Suprapubic skin (tissue), 4 donors: ENCODE data around the gene PRSS2. TPM values are rescaled to one million over a fixed set of nuclear protein-coding genes. Genes with fewer than 3 reads are reported as not detected.

ENCODE experiments used
- DNase-seq, 2 donors: peaks; one replicate each; pipeline ENCODE4 v3.0.0-alpha.2; 2019; ENCODE audit warnings: low spot score in 2 of 2
- H3K27ac ChIP-seq: fragments of 200-600 bp; sonication (generic); one replicate; pipeline ENCODE4 v1.5.1; 2019
- H3K27me3 ChIP-seq: fragments of 200-600 bp; sonication (generic); one replicate; pipeline ENCODE4 v1.5.1; 2019
- H3K36me3 ChIP-seq: fragments of 200-600 bp; sonication (generic); one replicate; pipeline ENCODE4 v1.5.1; 2019
- H3K4me1 ChIP-seq: fragments of 200-600 bp; sonication (generic); one replicate; pipeline ENCODE4 v1.5.1; 2019
- H3K4me3 ChIP-seq: fragments of 200-600 bp; sonication (generic); one replicate; pipeline ENCODE4 v1.5.1; 2019; ENCODE audit warnings: mild to moderate bottlenecking
- H3K9me3 ChIP-seq: fragments of 200-600 bp; sonication (generic); one replicate; pipeline ENCODE4 v1.5.1; 2019
- EP300 ChIP-seq: sonication (generic); formaldehyde crosslinking; IDR thresholded peaks from one replicate; pipeline ENCODE4 v1.6.1; 2017; ENCODE audit warnings: antibody characterized with exemption
- POLR2A ChIP-seq, 2 donors: fragments of 450-650 bp; IDR thresholded peaks; one replicate each; pipeline ENCODE4 v1.6.1; 2017; ENCODE audit warnings: antibody characterized with exemption in 2 of 2, mild to moderate bottlenecking in 2 of 2, moderate library complexity in 2 of 2
- POLR2AphosphoS5 ChIP-seq, 3 donors: sonication (generic); formaldehyde crosslinking; IDR thresholded peaks; one replicate each; pipeline ENCODE4 v1.6.1; 2017; ENCODE audit warnings: antibody characterized with exemption in 3 of 3
- WGBS: methylation state at CpG from one replicate; pipeline ENCODE4 v1.1.5; 2018; 5-methylcytosine and 5-hydroxymethylcytosine counted together
- total RNA-seq, 4 donors: library from RNA; depleted of rRNA; stranded (reverse); fragments of >200 nt; gene quantifications; one replicate each; pipeline ENCODE4 v1.1.0, GENCODE V29; 2016
- TF ChIP-seq, protein P1 (sequence below), 2 donors: fragments of 200-600 bp in 1 of 2; fragments of 450-650 bp in 1 of 2; sonication (generic) in 1 of 2; IDR thresholded peaks; one replicate each; pipeline ENCODE4 v1.5.1; 2016 to 2019; ENCODE audit warnings: antibody characterized with exemption in 2 of 2, mild to moderate bottlenecking in 1 of 2, moderate library complexity in 1 of 2

PRSS2 gene
- total RNA-seq, 4 donors from 2014 or later, result not detected

DNA sequence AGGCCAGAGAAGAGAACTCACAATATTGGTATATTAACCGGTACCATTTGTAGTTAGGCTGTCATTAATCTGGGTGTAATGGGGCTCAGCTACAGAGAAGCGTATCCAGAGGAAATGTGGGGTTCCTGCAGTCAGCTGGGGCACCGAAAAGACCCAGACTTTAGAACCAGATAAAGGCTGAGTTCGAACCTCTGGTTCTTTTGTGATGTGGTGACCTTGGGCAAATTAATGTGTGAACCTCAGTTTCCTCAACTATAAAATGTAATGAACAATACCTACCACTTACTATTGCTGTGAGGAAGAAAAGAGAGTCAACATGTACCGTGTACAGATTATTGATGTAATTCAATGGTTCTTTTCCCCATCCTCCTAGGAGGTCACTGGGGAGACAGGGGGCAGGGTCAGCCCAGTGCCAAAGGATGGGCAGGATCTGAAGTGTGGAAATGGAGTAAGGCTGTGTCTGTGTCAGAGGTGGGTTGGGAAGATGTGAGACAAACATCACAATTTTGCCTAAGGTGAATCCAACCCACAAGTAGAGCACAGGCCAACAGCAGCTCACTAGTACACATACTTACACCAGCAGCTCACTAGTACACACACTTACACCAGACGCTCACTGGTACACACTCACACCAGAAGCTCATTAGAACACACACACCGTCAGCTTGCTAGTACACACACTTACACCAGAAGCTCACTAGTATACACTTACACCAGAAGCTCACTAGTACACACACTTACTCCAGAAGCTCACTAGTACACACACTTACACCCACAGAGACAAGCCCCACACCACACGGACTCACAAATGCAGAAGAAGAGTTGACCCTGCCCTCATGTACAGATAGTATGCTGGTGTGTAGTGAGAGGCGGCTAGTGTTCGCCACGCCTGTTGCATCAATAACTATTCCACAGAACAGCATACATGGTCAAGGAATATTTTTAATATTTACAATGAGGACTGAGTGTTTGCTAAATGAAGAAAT lies 28.0 kb downstream of the PRSS2 start:
- DNase-seq, result peak in 1 of 2 donors; percentile 10
- 86% methylated on average over 11 of the region's 11 CpGs for WGBS
- H3K9me3 ChIP-seq, result no peaks in the 10 kb centered on the region
- TF ChIP-seq, protein P1, sequence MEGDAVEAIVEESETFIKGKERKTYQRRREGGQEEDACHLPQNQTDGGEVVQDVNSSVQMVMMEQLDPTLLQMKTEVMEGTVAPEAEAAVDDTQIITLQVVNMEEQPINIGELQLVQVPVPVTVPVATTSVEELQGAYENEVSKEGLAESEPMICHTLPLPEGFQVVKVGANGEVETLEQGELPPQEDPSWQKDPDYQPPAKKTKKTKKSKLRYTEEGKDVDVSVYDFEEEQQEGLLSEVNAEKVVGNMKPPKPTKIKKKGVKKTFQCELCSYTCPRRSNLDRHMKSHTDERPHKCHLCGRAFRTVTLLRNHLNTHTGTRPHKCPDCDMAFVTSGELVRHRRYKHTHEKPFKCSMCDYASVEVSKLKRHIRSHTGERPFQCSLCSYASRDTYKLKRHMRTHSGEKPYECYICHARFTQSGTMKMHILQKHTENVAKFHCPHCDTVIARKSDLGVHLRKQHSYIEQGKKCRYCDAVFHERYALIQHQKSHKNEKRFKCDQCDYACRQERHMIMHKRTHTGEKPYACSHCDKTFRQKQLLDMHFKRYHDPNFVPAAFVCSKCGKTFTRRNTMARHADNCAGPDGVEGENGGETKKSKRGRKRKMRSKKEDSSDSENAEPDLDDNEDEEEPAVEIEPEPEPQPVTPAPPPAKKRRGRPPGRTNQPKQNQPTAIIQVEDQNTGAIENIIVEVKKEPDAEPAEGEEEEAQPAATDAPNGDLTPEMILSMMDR (IDR thresholded peaks at IDR 0.05), result no peak
- TF ChIP-seq POLR2AphosphoS5 (IDR thresholded peaks at IDR 0.05), result no peak
- TF ChIP-seq POLR2A (IDR thresholded peaks at IDR 0.05), result no peak
- TF ChIP-seq EP300, result no peak
- peaks cover 18% of the 10 kb centered on the region for H3K4me1 ChIP-seq
- no peak overlapping the region for H3K4me3 ChIP-seq
- no peak overlapping the region for H3K27ac ChIP-seq
- H3K36me3 ChIP-seq, result no peaks in the 10 kb centered on the region
- H3K27me3 ChIP-seq, result peaks cover 48% of the 10 kb centered on the region

DNA sequence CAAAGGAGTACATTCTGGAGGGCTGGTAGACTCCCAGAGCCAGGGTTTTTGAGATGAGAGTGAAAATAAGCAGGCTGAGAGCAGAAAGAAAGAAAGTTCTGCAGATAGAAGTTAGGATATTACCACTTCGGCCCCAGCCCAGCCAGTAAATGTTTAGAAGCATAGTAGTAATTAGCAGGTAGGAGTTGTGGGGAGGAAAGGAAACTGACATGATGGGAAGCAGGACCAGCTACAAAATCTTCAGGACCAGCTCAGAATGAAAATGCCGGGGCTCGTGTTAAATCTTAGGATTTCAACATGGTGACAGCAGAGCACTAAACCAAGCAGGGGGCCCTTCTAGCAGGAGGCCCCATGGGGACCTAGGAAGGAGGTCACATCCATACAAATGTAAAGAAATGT lies 28.7 kb downstream of the PRSS2 start:
- no peak overlapping the region for H3K4me3 ChIP-seq
- DNase-seq, result peak in 1 of 2 donors; percentile 10
- WGBS, result 76% methylated on average over 3 of the region's 3 CpGs
- no peaks in the 10 kb centered on the region for H3K36me3 ChIP-seq
- H3K9me3 ChIP-seq, result no peaks in the 10 kb centered on the region
- H3K27me3 ChIP-seq, result peaks cover 48% of the 10 kb centered on the region
- H3K27ac ChIP-seq, result no peak overlapping the region
- no peak for TF ChIP-seq POLR2A (IDR thresholded peaks at IDR 0.05)
- TF ChIP-seq EP300, result no peak
- no peak for TF ChIP-seq POLR2AphosphoS5 (IDR thresholded peaks at IDR 0.05)
- TF ChIP-seq, protein P1 (IDR thresholded peaks at IDR 0.05), result no peak
- peaks cover 18% of the 10 kb centered on the region for H3K4me1 ChIP-seq

DNA sequence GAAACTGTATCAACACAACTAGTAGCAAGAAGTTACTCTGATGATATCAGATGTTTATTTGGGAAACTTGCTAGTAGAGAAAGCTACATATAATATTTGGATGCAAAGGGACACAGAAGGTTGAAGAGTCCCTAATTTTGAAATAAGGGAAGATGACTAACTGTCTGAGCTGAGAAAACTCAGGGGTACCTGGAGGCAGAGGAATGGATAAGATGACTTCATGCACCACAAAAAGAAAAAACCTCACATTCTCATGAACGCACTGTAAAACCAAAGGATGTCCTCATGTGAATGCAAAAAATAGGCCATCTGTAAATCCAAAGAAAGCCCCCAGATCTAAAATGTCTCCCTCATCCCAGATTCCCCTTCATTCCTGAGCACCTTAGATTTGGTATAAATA lies 29.3 kb downstream of the PRSS2 start:
- TF ChIP-seq POLR2A (IDR thresholded peaks at IDR 0.05) (no peak), EP300 (no peak), POLR2AphosphoS5 (IDR thresholded peaks at IDR 0.05) (no peak)
- TF ChIP-seq, protein P1 (IDR thresholded peaks at IDR 0.05), result no peak
- H3K27me3 ChIP-seq, result peaks cover 48% of the 10 kb centered on the region
- H3K4me3 ChIP-seq, result no peak overlapping the region

DNA sequence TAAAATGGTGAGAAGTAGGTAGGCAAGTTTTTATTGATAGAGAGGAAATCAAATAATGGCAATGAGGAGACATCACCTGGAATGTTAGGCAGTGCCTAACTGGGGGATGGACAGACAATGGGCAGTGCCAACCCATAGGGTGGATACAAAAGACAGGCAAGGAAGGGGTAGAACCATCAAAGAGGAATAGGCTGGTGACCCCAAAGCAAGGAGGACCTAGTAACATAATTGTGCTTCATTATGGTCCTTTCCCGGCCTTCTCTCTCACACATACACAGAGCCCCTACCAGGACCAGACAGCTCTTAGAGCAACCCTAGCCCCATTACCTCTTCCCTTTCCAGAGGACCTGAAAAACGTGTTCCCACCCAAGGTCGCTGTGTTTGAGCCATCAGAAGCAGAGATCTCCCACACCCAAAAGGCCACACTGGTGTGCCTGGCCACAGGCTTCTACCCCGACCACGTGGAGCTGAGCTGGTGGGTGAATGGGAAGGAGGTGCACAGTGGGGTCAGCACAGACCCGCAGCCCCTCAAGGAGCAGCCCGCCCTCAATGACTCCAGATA lies 30.0 kb downstream of the PRSS2 start:
- peak in 1 of 2 donors; percentile 28 for DNase-seq
- 88% methylated on average over 7 of the region's 7 CpGs for WGBS
- TF ChIP-seq EP300, result no peak

More for the DNA sequence above, 29.3 kb downstream of the PRSS2 start:
- Histone ChIP-seq H3K36me3 (no peaks in the 10 kb centered on the region), H3K27ac (no peak overlapping the region), H3K4me1 (peaks cover 18% of the 10 kb centered on the region), H3K9me3 (no peaks in the 10 kb centered on the region)
- WGBS, result 94% methylated on average over 1 of the region's 1 CpG
- DNase-seq, result no peak

DNA sequence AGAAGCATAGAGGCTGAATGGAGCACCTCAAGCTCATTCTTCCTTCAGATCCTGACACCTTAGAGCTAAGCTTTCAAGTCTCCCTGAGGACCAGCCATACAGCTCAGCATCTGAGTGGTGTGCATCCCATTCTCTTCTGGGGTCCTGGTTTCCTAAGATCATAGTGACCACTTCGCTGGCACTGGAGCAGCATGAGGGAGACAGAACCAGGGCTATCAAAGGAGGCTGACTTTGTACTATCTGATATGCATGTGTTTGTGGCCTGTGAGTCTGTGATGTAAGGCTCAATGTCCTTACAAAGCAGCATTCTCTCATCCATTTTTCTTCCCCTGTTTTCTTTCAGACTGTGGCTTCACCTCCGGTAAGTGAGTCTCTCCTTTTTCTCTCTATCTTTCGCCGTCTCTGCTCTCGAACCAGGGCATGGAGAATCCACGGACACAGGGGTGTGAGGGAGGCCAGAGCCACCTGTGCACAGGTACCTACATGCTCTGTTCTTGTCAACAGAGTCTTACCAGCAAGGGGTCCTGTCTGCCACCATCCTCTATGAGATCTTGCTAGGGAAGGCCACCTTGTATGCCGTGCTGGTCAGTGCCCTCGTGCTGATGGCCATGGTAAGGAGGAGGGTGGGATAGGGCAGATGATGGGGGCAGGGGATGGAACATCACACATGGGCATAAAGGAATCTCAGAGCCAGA lies 31.0 kb downstream of the PRSS2 start:
- DNase-seq, result peak in 1 of 2 donors; percentile 24
- no peak for TF ChIP-seq EP300
- TF ChIP-seq POLR2AphosphoS5 (IDR thresholded peaks at IDR 0.05), result no peak
- no peak for TF ChIP-seq POLR2A (IDR thresholded peaks at IDR 0.05)
- TF ChIP-seq, protein P1 (IDR thresholded peaks at IDR 0.05), result no peak
- Histone ChIP-seq H3K27me3 (peaks cover 35% of the 10 kb centered on the region), H3K4me1 (peaks cover 13% of the 10 kb centered on the region), H3K27ac (no peak overlapping the region), H3K9me3 (no peaks in the 10 kb centered on the region), H3K4me3 (no peak overlapping the region), H3K36me3 (no peaks in the 10 kb centered on the region)
- 97% methylated on average over 8 of the region's 8 CpGs for WGBS

More for the DNA sequence above, 30.0 kb downstream of the PRSS2 start:
- Histone ChIP-seq H3K4me1 (peaks cover 18% of the 10 kb centered on the region), H3K4me3 (no peak overlapping the region), H3K27me3 (peaks cover 45% of the 10 kb centered on the region), H3K36me3 (no peaks in the 10 kb centered on the region), H3K9me3 (no peaks in the 10 kb centered on the region), H3K27ac (no peak overlapping the region)
